ENCODE results near the gene NEMF. TPM values are rescaled to one million over a fixed set of nuclear protein-coding genes. Genes with fewer than 3 reads are reported as not detected.
"Not testable (repeated sequence)": the region's sequence is repeated elsewhere in the genome, so short reads cannot be mapped to it uniquely, and the experiment has no call there.

NEMF gene
- total RNA-seq, 1 donor from 2014 or later: 30.3 TPM

GRCh38 chr14:49755378-49755777 lies 97.2 kb downstream of the NEMF start:
- FAIRE-seq (no peak), DNase-seq (ENCODE audit: low read depth) (no peak)
- no peaks in the 10 kb centered on the region for H3K27me3 ChIP-seq (ENCODE audit: control insufficient read depth, insufficient read depth, low read length)
- no peaks in the 10 kb centered on the region for H3K36me3 ChIP-seq (ENCODE audit: control insufficient read depth, insufficient read depth, low read length)
- no peak for TF ChIP-seq CTCF (IDR thresholded peaks at IDR 0.05; ENCODE audit: insufficient read depth, low read length, severe bottlenecking)
- no peak overlapping the region for H3K4me3 ChIP-seq (ENCODE audit: low read depth, low read length)

DNA sequence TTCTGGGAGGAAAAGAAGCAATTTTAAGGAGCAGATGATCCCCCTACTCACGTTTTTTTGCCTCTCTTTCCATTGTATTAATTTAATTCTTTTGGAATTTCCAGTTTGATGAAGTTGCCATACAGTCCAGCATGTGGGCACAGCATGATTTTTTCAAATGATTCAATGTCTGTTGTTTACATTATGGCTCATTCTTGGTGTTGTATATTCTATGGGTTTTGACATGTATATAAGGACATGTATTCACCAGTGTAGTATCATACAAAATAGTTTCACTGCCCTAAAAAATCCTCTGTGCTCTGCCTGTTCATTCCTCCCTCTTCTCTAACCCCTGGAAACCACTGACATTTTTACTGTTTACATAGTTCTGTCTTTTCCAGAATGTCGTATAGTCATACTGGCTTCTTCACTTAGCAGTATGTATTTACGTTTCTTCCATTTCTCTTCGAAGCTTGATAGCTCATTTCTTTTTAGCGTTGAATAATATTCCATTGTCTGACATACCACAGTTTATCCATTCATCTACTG lies 98.0 kb downstream of the NEMF start:
- DNase-seq (ENCODE audit: low read depth) (peak; percentile 93), FAIRE-seq (no peak)
- H3K4me3 ChIP-seq (ENCODE audit: low read depth, low read length): no peak overlapping the region

DNA sequence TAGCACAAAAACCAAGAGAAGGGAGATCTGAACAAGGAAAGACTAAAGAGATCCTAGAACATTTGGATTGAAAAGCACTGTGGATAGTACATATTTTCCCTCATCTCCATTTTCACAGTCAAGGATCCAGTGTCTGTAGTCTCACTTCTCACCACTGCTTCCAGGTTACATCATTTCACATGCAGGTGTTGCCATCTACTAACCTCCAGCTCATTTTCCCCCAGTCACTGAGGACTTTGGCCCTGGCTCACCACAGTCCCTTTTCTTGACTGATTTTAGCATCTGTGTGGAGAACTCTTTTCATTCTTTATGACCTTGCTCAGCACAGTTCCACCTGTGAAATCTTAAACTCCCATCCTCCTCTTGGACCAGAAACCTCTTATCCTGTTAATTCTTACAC lies 106.1 kb downstream of the NEMF start:
- not testable (repeated sequence) for H3K36me3 ChIP-seq (ENCODE audit: control insufficient read depth, insufficient read depth, low read length); H3K4me3 ChIP-seq (ENCODE audit: low read depth, low read length); DNase-seq (ENCODE audit: low read depth); H3K27me3 ChIP-seq (ENCODE audit: control insufficient read depth, insufficient read depth, low read length)
- FAIRE-seq: peak; percentile 86

More for the DNA sequence above, 98.0 kb downstream of the NEMF start:
- TF ChIP-seq CTCF (IDR thresholded peaks at IDR 0.05; ENCODE audit: insufficient read depth, low read length, severe bottlenecking): no peak
- H3K27me3 ChIP-seq (ENCODE audit: control insufficient read depth, insufficient read depth, low read length): no peaks in the 10 kb centered on the region
- no peaks in the 10 kb centered on the region for H3K36me3 ChIP-seq (ENCODE audit: control insufficient read depth, insufficient read depth, low read length)

DNA sequence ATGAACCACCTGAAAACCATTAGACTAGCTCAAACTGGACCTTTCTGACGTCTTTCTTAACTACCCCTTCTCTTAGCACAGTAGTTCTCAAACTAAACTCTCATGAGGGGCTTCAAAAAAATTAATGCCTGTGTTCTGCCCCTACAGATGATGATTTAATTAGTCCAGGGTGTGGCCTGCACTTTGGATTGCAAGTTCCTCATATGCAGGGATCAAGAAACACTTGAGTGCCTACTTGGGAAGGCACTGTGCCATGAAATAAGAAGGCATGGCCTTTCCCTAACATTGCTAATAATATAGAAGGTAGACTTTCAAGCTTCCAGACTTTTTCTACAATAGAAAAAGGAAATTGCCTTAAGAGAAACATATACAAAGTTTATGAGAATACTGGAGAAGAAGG lies 107.4 kb downstream of the NEMF start:
- Histone ChIP-seq H3K4me3 (ENCODE audit: low read depth, low read length) (no peak overlapping the region), H3K36me3 (ENCODE audit: control insufficient read depth, insufficient read depth, low read length) (no peaks in the 10 kb centered on the region), H3K27me3 (ENCODE audit: control insufficient read depth, insufficient read depth, low read length) (no peaks in the 10 kb centered on the region)
- FAIRE-seq (no peak), DNase-seq (ENCODE audit: low read depth) (no peak)
- no peak for TF ChIP-seq CTCF (IDR thresholded peaks at IDR 0.05; ENCODE audit: insufficient read depth, low read length, severe bottlenecking)

DNA sequence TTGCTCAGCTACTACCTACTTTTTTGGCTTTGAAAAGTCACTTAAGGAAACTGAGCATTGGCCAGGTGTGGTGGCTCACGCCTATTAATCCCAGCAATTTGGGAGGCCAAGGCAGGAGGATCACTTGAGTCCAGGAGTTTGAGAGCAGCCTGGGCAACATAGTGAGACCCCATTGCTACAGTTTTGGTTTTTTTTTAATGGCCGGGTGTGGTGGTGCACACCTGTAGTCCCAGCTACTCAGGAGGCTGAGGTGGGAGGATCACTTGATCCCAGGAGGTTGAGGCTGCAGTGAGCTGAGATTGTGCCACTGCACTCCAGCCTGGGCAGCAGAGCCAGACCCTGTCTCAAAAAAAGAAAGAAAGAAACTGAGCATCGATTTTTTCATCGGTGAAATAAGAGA lies 116.9 kb downstream of the NEMF start:
- H3K27me3 ChIP-seq (ENCODE audit: control insufficient read depth, insufficient read depth, low read length): not testable (repeated sequence)

DNA sequence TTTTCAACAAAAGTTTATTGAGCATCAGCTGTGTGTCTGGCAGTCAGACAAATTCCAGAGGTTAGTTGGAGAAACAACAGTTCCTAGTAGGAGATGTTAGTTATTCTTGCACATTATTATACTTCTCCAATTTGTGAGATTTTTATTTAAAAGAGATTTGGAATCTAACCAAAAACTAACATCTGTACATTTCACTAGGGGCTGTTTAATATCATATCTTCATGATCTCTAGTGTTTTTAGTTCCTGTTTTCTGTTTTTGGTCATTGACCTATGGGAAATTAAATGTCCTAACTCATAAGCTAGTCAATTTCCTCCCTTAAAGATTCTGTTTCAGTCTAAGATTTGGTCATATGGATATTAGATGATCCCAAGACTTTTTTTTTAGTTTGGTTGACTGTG lies 118.8 kb downstream of the NEMF start:
- TF ChIP-seq CTCF (IDR thresholded peaks at IDR 0.05; ENCODE audit: insufficient read depth, low read length, severe bottlenecking): no peak

More for the DNA sequence above, 116.9 kb downstream of the NEMF start:
- not testable (repeated sequence) for FAIRE-seq; H3K4me3 ChIP-seq (ENCODE audit: low read depth, low read length); H3K36me3 ChIP-seq (ENCODE audit: control insufficient read depth, insufficient read depth, low read length); DNase-seq (ENCODE audit: low read depth)

GRCh38 chr14:49732896-49733295 lies 119.7 kb downstream of the NEMF start:
- DNase-seq (ENCODE audit: low read depth) (no peak), FAIRE-seq (no peak)

More for the DNA sequence above, 118.8 kb downstream of the NEMF start:
- FAIRE-seq (no peak), DNase-seq (ENCODE audit: low read depth) (no peak)
- Histone ChIP-seq H3K4me3 (ENCODE audit: low read depth, low read length) (no peak overlapping the region), H3K27me3 (ENCODE audit: control insufficient read depth, insufficient read depth, low read length) (no peaks in the 10 kb centered on the region), H3K36me3 (ENCODE audit: control insufficient read depth, insufficient read depth, low read length) (no peaks in the 10 kb centered on the region)

More at GRCh38 chr14:49732896-49733295, 119.7 kb downstream of the NEMF start:
- H3K4me3 ChIP-seq (ENCODE audit: low read depth, low read length): no peak overlapping the region
- H3K27me3 ChIP-seq (ENCODE audit: control insufficient read depth, insufficient read depth, low read length): no peaks in the 10 kb centered on the region
- TF ChIP-seq CTCF (IDR thresholded peaks at IDR 0.05; ENCODE audit: insufficient read depth, low read length, severe bottlenecking): no peak
- H3K36me3 ChIP-seq (ENCODE audit: control insufficient read depth, insufficient read depth, low read length): no peaks in the 10 kb centered on the region

Data from bronchial epithelial cell (primary cell).